Regular cardiac myocyte (primary cell): Measurements from ENCODE around the gene EPB41L5. TPM values are rescaled to one million over a fixed set of nuclear protein-coding genes. Genes with fewer than 3 reads are reported as not detected.

Experiments
- total RNA-seq: library from RNA; depleted of rRNA; stranded (reverse); fragments of >200 nt; gene quantifications from 2 replicates; pipeline ENCODE4 v1.2.3, GENCODE V29; 2014

EPB41L5 gene
- total RNA-seq = 8.1 and 9.6 TPM in 2 replicates

GRCh38 chr2:120012771-120013596 is at the start of gene EPB41L5:
EPB41L5 (plus strand) TSS chr2:120013077; CDS start chr2:120019085, 6,008 bp downstream.

DNA sequence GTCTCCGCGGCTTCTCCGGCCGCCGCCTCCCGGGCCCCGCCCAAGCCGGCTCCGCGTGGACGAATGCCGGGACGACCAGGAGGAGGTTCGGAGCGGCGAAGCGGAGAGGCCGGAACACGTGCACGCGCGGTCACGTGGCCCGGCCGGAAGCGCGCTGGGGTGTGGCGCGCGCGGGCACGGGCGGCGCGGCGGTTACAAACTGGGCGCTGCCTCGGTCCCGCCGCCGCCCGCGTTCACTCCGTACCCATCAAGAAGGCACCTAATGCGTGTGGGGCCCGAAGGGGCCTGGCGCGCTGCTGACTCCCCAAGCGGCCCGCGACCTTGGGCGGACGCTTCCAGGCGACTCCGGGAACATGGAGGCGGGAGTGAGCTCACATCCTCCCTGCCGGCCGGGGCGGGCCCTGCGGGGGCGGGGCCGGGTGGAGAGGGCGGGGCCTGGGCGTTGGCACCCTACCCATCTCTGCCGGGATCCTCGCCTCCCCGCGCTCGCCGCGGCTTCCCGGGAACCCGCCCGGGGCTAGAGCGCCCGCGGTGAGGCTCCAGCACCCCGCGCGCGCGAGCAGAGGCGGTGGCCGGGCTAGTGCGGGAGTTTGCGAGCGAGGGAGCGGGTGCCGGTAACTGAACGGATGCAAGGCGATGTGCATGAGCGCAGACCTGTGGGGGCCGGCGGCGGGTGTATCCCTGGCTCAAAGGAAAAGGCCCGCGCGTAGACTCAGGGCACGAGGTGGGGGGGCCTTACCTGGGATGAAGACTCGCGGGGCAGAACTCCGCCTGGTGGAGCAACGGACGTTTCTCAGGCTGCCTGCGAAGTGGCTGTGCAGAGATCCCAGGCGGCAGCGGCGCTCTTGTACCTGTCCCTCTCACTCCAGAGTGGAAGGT is 210.4 kb downstream of the EPB41L5 start, which contains the start of gene TMEM185B:
Gene TMEM185B, minus strand, starts transcription at position 367 of the 879 bp plus-strand sequence. CDS start 424 bp downstream, outside the sequence.

Other genes with a start within 250 kb of the EPB41L5 start
- 28.6 and 29.0 TPM in 2 replicates for gene TMEM185B, start 210.3 kb downstream of the EPB41L5 start, total RNA-seq
- 55.5 and 94.9 TPM in 2 replicates for gene RALB, start 239.8 kb downstream of the EPB41L5 start, total RNA-seq